Femur (tissue), 1 donor: ENCODE results near the gene C11orf86.
"Not testable (repeated sequence)": the region's sequence is repeated elsewhere in the genome, so short reads cannot be mapped to it uniquely, and the experiment has no call there.

Source experiments
- DNase-seq: peaks from one replicate; pipeline ENCODE4 v3.0.0-alpha.2; 2017

Gene C11orf86

GRCh38 chr11:66992041-66992440, 16.9 kb downstream of the C11orf86 start:
- DNase-seq, result no peak

- peak; percentile 51 for DNase-seq
Measured at GRCh38 chr11:66996609-66997273, 21.6 kb downstream of the C11orf86 start.

GRCh38 chr11:66999555-66999954, 24.5 kb downstream of the C11orf86 start:
- DNase-seq, result no peak

GRCh38 chr11:67001332-67001731, 26.2 kb downstream of the C11orf86 start:
- no peak for DNase-seq

- DNase-seq, result no peak
Measured at GRCh38 chr11:67002297-67002913, 27.3 kb downstream of the C11orf86 start.

- no peak for DNase-seq
Measured at GRCh38 chr11:67002921-67003411, 27.9 kb downstream of the C11orf86 start.

GRCh38 chr11:67005200-67005599, 30.1 kb downstream of the C11orf86 start:
- not testable (repeated sequence) for DNase-seq

- DNase-seq, result no peak
Measured at GRCh38 chr11:67006029-67006884, 31.2 kb downstream of the C11orf86 start.

- no peak for DNase-seq
Measured at GRCh38 chr11:67007126-67007525, 32.0 kb downstream of the C11orf86 start.

- DNase-seq, result no peak
Measured at GRCh38 chr11:67010296-67010905, 35.3 kb downstream of the C11orf86 start.

- DNase-seq, result no peak
Measured at GRCh38 chr11:67013511-67014045, 38.5 kb downstream of the C11orf86 start.

GRCh38 chr11:67014343-67014742, 39.2 kb downstream of the C11orf86 start:
- DNase-seq, result no peak

GRCh38 chr11:67015048-67015447, 39.9 kb downstream of the C11orf86 start:
- DNase-seq, result no peak

GRCh38 chr11:67016550-67016949, 41.4 kb downstream of the C11orf86 start:
- DNase-seq, result no peak

- DNase-seq, result no peak
Measured at GRCh38 chr11:67020949-67021348, 45.8 kb downstream of the C11orf86 start.

- DNase-seq, result no peak
Measured at GRCh38 chr11:67022341-67022933, 47.3 kb downstream of the C11orf86 start.

- DNase-seq, result no peak
Measured at GRCh38 chr11:67022961-67023956, 48.2 kb downstream of the C11orf86 start, which contains the start of gene SYT12. Gene SYT12, plus strand, starts transcription at chr11:67023134. Its CDS starts 7,011 bp downstream, at chr11:67030145.

GRCh38 chr11:67023957-67024353, 48.9 kb downstream of the C11orf86 start:
- DNase-seq, result no peak

- no peak for DNase-seq
Measured at GRCh38 chr11:67024410-67024809, 49.3 kb downstream of the C11orf86 start.

GRCh38 chr11:67024966-67025365, 49.9 kb downstream of the C11orf86 start:
- DNase-seq, result no peak

GRCh38 chr11:67025750-67026149, 50.6 kb downstream of the C11orf86 start:
- no peak for DNase-seq
